Activated T-helper 9 cell treated with anti-CD3 and anti-CD28 coated beads, Interleukin-2, amount 50 U/mL, for 16 hours (primary cell): Measurements from ENCODE around the gene SHC1.
"Not testable (repeated sequence)": the region's sequence is repeated elsewhere in the genome, so short reads cannot be mapped to it uniquely, and the experiment has no call there.

ENCODE experiments used
- DNase-seq: peaks from one replicate; pipeline ENCODE4 v3.0.0-alpha.2; 2020; ENCODE audit warnings: low read depth

SHC1 gene

GRCh38 chr1:154995301-154995983 is 24.9 kb upstream of the SHC1 start:
- not testable (repeated sequence) for DNase-seq

- DNase-seq, result no peak
Observed at GRCh38 chr1:154994591-154994990, 24.0 kb upstream of the SHC1 start.

- DNase-seq, result no peak
Observed at GRCh38 chr1:154994269-154994587, 23.7 kb upstream of the SHC1 start.

- DNase-seq, result no peak
Observed at GRCh38 chr1:154993572-154994268, 23.2 kb upstream of the SHC1 start, which contains the start of gene LENEP. TSS of gene LENEP (plus strand) at chr1:154993586. CDS start at chr1:154993608, 22 bp downstream.

- no peak for DNase-seq
Observed at GRCh38 chr1:154992721-154993571, 22.4 kb upstream of the SHC1 start.

GRCh38 chr1:154990276-154990675 is 19.7 kb upstream of the SHC1 start:
- DNase-seq, result no peak

- DNase-seq, result no peak
Observed at GRCh38 chr1:154989195-154989860, 18.8 kb upstream of the SHC1 start.

- no peak for DNase-seq
Observed at GRCh38 chr1:154988058-154988954, 17.8 kb upstream of the SHC1 start.

- DNase-seq, result no peak
Observed at GRCh38 chr1:154987326-154987725, 16.8 kb upstream of the SHC1 start.

GRCh38 chr1:154986736-154987135 is 16.2 kb upstream of the SHC1 start:
- DNase-seq, result not testable (repeated sequence)

- no peak for DNase-seq
Observed at GRCh38 chr1:154983776-154984466, 13.4 kb upstream of the SHC1 start.

GRCh38 chr1:154982897-154983648 is 12.5 kb upstream of the SHC1 start, which contains the start of gene FLAD1:
TSS of gene FLAD1 (plus strand) at chr1:154983344. CDS start at chr1:154983695, 351 bp downstream.
- DNase-seq, result peak; percentile 91

GRCh38 chr1:154982341-154982740 is 11.8 kb upstream of the SHC1 start:
- no peak for DNase-seq

- DNase-seq, result no peak
Observed at GRCh38 chr1:154978360-154978759, 7.8 kb upstream of the SHC1 start.

GRCh38 chr1:154977762-154978161 is 7.2 kb upstream of the SHC1 start:
- not testable (repeated sequence) for DNase-seq

GRCh38 chr1:154975409-154976059 is 5.0 kb upstream of the SHC1 start:
- DNase-seq, result peak; percentile 54

- peak; percentile 92 for DNase-seq
Observed at GRCh38 chr1:154974808-154975408, 4.4 kb upstream of the SHC1 start.

- peak; percentile 92 for DNase-seq
Observed at GRCh38 chr1:154974102-154974807, 3.7 kb upstream of the SHC1 start, which contains the start of gene CKS1B. TSS of gene CKS1B (plus strand) at chr1:154974681. CDS start at chr1:154974746, 65 bp downstream.
